Measurements from ENCODE around the gene LIPE. TPM values are rescaled to one million over a fixed set of nuclear protein-coding genes. Genes with fewer than 3 reads are reported as not detected.

The LIPE gene
- total and polyA plus RNA-seq, 2 experiments from 2014 or later, result 5.8 to 10.9 TPM

DNA sequence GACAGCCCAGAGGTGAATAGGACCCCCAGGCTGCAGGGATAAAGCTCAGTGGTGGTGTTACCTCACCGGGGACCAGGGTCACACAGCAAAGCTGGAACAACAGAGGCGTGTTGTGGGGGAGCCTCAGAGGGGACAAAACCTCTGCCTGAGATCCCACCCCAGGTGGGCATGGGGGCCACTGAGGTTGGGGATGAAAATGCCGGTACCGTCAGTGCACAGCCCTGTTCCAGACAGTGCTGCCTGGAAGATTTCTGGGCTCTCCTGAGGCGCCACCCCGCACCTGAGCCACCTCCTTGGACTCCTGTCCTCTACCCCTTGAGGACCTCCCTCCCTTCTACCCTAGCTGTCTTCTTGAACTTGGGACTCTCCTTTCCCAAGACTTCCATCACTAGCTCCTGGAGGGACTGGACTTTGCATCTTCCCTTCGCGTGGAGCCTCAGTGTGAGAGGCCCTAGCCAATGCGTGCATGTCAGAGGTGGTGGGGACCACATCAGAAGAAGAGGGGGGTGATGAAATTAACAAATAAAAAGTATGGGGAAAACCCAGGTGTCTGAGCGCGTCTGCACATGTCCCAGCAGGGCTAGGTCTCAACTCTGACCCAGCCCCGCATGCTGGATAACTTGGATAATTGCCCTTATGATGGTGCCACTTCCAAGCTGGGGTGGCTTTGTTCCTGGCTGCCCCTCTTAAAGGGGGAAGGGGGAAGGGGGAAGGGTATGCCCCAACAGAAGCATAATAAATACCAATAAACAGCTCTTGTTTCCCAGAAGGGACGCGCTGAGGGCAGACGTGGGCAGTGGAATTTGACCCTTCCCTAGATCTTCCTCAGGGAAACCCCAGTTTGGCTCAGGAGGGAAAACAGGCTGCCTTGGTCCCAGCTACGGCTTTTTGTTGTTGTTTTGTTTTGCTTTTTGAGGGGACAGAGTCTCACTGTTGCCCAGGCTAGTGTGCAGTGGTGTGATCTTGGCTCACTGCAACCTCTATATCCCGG lies 48.7 kb downstream of the LIPE start (continued):
- TF ChIP-seq, protein P1, sequence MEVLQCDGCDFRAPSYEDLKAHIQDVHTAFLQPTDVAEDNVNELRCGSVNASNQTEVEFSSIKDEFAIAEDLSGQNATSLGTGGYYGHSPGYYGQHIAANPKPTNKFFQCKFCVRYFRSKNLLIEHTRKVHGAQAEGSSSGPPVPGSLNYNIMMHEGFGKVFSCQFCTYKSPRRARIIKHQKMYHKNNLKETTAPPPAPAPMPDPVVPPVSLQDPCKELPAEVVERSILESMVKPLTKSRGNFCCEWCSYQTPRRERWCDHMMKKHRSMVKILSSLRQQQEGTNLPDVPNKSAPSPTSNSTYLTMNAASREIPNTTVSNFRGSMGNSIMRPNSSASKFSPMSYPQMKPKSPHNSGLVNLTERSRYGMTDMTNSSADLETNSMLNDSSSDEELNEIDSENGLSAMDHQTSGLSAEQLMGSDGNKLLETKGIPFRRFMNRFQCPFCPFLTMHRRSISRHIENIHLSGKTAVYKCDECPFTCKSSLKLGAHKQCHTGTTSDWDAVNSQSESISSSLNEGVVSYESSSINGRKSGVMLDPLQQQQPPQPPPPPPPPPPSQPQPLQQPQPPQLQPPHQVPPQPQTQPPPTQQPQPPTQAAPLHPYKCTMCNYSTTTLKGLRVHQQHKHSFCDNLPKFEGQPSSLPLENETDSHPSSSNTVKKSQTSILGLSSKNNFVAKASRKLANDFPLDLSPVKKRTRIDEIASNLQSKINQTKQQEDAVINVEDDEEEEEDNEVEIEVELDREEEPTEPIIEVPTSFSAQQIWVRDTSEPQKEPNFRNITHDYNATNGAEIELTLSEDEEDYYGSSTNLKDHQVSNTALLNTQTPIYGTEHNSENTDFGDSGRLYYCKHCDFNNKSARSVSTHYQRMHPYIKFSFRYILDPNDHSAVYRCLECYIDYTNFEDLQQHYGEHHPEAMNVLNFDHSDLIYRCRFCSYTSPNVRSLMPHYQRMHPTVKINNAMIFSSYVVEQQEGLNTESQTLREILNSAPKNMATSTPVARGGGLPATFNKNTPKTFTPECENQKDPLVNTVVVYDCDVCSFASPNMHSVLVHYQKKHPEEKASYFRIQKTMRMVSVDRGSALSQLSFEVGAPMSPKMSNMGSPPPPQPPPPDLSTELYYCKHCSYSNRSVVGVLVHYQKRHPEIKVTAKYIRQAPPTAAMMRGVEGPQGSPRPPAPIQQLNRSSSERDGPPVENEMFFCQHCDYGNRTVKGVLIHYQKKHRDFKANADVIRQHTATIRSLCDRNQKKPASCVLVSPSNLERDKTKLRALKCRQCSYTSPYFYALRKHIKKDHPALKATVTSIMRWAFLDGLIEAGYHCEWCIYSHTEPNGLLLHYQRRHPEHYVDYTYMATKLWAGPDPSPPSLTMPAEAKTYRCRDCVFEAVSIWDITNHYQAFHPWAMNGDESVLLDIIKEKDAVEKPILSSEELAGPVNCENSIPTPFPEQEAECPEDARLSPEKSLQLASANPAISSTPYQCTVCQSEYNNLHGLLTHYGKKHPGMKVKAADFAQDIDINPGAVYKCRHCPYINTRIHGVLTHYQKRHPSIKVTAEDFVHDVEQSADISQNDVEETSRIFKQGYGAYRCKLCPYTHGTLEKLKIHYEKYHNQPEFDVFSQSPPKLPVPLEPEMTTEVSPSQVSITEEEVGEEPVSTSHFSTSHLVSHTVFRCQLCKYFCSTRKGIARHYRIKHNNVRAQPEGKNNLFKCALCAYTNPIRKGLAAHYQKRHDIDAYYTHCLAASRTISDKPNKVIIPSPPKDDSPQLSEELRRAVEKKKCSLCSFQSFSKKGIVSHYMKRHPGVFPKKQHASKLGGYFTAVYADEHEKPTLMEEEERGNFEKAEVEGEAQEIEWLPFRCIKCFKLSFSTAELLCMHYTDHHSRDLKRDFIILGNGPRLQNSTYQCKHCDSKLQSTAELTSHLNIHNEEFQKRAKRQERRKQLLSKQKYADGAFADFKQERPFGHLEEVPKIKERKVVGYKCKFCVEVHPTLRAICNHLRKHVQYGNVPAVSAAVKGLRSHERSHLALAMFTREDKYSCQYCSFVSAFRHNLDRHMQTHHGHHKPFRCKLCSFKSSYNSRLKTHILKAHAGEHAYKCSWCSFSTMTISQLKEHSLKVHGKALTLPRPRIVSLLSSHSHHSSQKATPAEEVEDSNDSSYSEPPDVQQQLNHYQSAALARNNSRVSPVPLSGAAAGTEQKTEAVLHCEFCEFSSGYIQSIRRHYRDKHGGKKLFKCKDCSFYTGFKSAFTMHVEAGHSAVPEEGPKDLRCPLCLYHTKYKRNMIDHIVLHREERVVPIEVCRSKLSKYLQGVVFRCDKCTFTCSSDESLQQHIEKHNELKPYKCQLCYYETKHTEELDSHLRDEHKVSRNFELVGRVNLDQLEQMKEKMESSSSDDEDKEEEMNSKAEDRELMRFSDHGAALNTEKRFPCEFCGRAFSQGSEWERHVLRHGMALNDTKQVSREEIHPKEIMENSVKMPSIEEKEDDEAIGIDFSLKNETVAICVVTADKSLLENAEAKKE (CRISPR knock-in tag; IDR thresholded peaks at IDR 0.05), result no peak
- no peak for TF ChIP-seq STAT1 (IDR thresholded peaks at IDR 0.05; ENCODE audit: unreplicated experiment)
- TF ChIP-seq EZH2phosphoT487 (IDR thresholded peaks at IDR 0.05; ENCODE audit: unreplicated experiment), result no peak
- TF ChIP-seq NANOG (IDR thresholded peaks at IDR 0.05; ENCODE audit: borderline replicate concordance), result no peak

DNA sequence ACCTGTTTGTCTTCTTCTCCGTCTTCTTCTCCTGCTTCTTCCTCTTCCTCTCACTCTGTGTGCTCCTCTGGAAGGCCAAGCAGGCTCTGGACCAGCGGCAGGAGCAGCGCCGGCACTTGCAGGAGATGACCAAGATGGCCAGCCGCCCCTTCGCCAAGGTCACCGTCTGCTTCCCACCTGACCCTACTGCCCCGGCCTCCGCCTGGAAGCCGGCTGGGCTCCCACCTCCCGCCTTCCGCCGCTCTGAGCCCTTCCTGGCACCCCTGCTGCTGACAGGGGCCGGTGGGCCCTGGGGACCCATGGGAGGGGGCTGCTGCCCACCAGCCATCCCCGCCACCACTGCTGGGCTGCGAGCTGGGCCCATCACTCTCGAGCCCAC lies 51.0 kb downstream of the LIPE start:
- Mint-ChIP-seq H3K27ac (no peak overlapping the region), H3K9me3 (peaks cover 3% of the 10 kb centered on the region; the same call in 2 of the 3 replicates), H3K36me3 (ENCODE audit: low read depth) (peaks cover 33% of the 10 kb centered on the region), H3K27me3 (ENCODE audit: insufficient read depth, low read depth, poor library complexity) (peaks cover 17% of the 10 kb centered on the region), H3K4me3 (no peak overlapping the region), H3K4me1 (peaks cover 13% of the 10 kb centered on the region)
- H2AFZ ChIP-seq, result no peak overlapping the region
- peaks cover 7% of the 10 kb centered on the region for H3K4me1 ChIP-seq (ENCODE audit: insufficient read depth)
- H3K4me2 ChIP-seq, result no peak overlapping the region
- H3K27me3 ChIP-seq (ENCODE audit: insufficient read depth), result no peaks in the 10 kb centered on the region
- 0 out of 2 replicates have a peak, but pooled peaks cover 7% of the 10 kb centered on the region for H3F3A ChIP-seq (replicated peaks; ENCODE audit: low read depth)
- no peaks in the 10 kb centered on the region for H4K20me1 ChIP-seq (replicated peaks; ENCODE audit: insufficient read depth)
- no peaks in the 10 kb centered on the region for H3K79me2 ChIP-seq (replicated peaks; ENCODE audit: insufficient read depth)
- no peak overlapping the region for H3K27ac ChIP-seq (ENCODE audit: low read depth)
- H3K36me3 ChIP-seq (ENCODE audit: insufficient read depth), result no peaks in the 10 kb centered on the region
- ATAC-seq, result no peak
- H3K4me3 ChIP-seq, result no peak overlapping the region
- H3K9me2 ChIP-seq (ENCODE audit: insufficient read depth), result no peaks in the 10 kb centered on the region
- DNase-seq (ENCODE audit: low spot score), result no peak
- TF ChIP-seq CREB1 (CRISPR knock-in tag; IDR thresholded peaks at IDR 0.05; ENCODE audit: low read depth), result no peak
- TF ChIP-seq ZNF331 (CRISPR knock-in tag; IDR thresholded peaks at IDR 0.05; ENCODE audit: low read depth), result no peak
- no peak for TF ChIP-seq EZH2 (IDR thresholded peaks at IDR 0.05; ENCODE audit: low read depth, unreplicated experiment)
- no peak for TF ChIP-seq NANOG (IDR thresholded peaks at IDR 0.05; ENCODE audit: borderline replicate concordance)
- TF ChIP-seq, protein P2, sequence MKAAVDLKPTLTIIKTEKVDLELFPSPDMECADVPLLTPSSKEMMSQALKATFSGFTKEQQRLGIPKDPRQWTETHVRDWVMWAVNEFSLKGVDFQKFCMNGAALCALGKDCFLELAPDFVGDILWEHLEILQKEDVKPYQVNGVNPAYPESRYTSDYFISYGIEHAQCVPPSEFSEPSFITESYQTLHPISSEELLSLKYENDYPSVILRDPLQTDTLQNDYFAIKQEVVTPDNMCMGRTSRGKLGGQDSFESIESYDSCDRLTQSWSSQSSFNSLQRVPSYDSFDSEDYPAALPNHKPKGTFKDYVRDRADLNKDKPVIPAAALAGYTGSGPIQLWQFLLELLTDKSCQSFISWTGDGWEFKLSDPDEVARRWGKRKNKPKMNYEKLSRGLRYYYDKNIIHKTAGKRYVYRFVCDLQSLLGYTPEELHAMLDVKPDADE (IDR thresholded peaks at IDR 0.05), result no peak
- no peak for TF ChIP-seq JUNB (IDR thresholded peaks at IDR 0.05; ENCODE audit: unreplicated experiment)
- no peak for TF ChIP-seq POLR2AphosphoS5 (IDR thresholded peaks at IDR 0.05; ENCODE audit: low read depth)
- TF ChIP-seq, protein P3, sequence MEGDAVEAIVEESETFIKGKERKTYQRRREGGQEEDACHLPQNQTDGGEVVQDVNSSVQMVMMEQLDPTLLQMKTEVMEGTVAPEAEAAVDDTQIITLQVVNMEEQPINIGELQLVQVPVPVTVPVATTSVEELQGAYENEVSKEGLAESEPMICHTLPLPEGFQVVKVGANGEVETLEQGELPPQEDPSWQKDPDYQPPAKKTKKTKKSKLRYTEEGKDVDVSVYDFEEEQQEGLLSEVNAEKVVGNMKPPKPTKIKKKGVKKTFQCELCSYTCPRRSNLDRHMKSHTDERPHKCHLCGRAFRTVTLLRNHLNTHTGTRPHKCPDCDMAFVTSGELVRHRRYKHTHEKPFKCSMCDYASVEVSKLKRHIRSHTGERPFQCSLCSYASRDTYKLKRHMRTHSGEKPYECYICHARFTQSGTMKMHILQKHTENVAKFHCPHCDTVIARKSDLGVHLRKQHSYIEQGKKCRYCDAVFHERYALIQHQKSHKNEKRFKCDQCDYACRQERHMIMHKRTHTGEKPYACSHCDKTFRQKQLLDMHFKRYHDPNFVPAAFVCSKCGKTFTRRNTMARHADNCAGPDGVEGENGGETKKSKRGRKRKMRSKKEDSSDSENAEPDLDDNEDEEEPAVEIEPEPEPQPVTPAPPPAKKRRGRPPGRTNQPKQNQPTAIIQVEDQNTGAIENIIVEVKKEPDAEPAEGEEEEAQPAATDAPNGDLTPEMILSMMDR (conservative IDR thresholded peaks at IDR 0.05; ENCODE audit: low read depth in 2 of 2), result no peak
- no peak for TF ChIP-seq STAT1 (IDR thresholded peaks at IDR 0.05; ENCODE audit: unreplicated experiment)
- no peak for TF ChIP-seq ZNF114 (CRISPR knock-in tag; IDR thresholded peaks at IDR 0.05)

Measured in GM23338 (cell line).